A549 (cell line): ENCODE measurements around the gene ST8SIA1. TPM values are rescaled to one million over a fixed set of nuclear protein-coding genes. Genes with fewer than 3 reads are reported as not detected.

ENCODE experiments used
- ATAC-seq, 2 experiments: fragments of 200-7000 bp in 1 of 2; fragments of >200 bp in 1 of 2; cut with Nextera tagmentation in 1 of 2; cut with Tn5 transposase in 1 of 2; 3 replicates each; pipeline versions ENCODE4 v1.8.0 to v1.9.1; 2018 to 2020; ENCODE audit warnings: mild to moderate bottlenecking in 1 of 2, moderate library complexity in 1 of 2
- CTCF ChIA-PET: fragments of 300-600 bp; sonication (Branson Sonifier 250); formaldehyde crosslinking; extraction: SDS; loops from one replicate; lab custom pipeline; 2021; ENCODE audit warnings: antibody characterized with exemption, inconsistent platforms; lab: Yijun Ruan, JAX
- POLR2A ChIA-PET: fragments of 350-600 bp; formaldehyde crosslinking; extraction: SDS; loops from one replicate; lab custom pipeline; 2021; ENCODE audit warnings: antibody characterized with exemption, inconsistent platforms; lab: Yijun Ruan, JAX
- DNase-seq, 2 experiments: peaks; one replicate each; pipeline versions ENCODE4 v3.0.0 to v3.0.0-alpha.2; 2011 to 2016; ENCODE audit warnings: low read depth in 1 of 2, low spot score in 1 of 2
- FAIRE-seq: peaks from 2 replicates; lab custom pipeline; 2011; peaks lifted over from hg19 to GRCh38; lab: Jason Lieb, UNC
- H3K27ac ChIP-seq, 2 experiments: fragments of >200 bp; sonication (Bioruptor Twin); formaldehyde crosslinking; 3 replicates each; pipeline ENCODE4 v1.5.1; 2016 to 2017
- H3K4me1 ChIP-seq: fragments of >200 bp; sonication (Bioruptor Twin); formaldehyde crosslinking; 3 replicates; pipeline ENCODE4 v1.6.1; 2016
- H3K4me2 ChIP-seq: fragments of >200 bp; sonication (Bioruptor Twin); formaldehyde crosslinking; 3 replicates; pipeline ENCODE4 v1.6.1; 2016
- H3K4me3 ChIP-seq: fragments of >200 bp; sonication (Bioruptor Twin); formaldehyde crosslinking; 3 replicates; pipeline ENCODE4 v1.5.1; 2016
- H3K9me3 ChIP-seq: fragments of >200 bp; sonication (Bioruptor Twin); formaldehyde crosslinking; 3 replicates; pipeline ENCODE4 v1.6.1; 2016
- BHLHE40 ChIP-seq: IDR thresholded peaks from 2 replicates; pipeline ENCODE4 v1.6.1; 2012; ENCODE audit warnings: low read depth, low read length, inconsistent platforms
- CEBPB ChIP-seq, 2 experiments: fragments of >200 bp in 1 of 2; sonication (Bioruptor Twin) in 1 of 2; formaldehyde crosslinking in 1 of 2; IDR thresholded peaks; 2 replicates each; pipeline ENCODE4 v1.6.1; 2012 to 2016
- CHD4 ChIP-seq: fragments of 200-600 bp; sonication (generic); IDR thresholded peaks from 2 replicates; pipeline ENCODE4 v1.6.1; 2016; ENCODE audit warnings: antibody characterized with exemption, mild to moderate bottlenecking, borderline replicate concordance
- EHF ChIP-seq: fragments of 250-450 bp; sonication (Bioruptor Pico); IDR thresholded peaks from 2 replicates; pipeline ENCODE4 v1.5.0; 2020; ENCODE audit warnings: mild to moderate bottlenecking
- FOSL2 ChIP-seq, 2 experiments: fragments of 450-650 bp in 1 of 2; fragments of >200 bp in 1 of 2; sonication (Bioruptor Twin) in 1 of 2; formaldehyde crosslinking; IDR thresholded peaks; 2 replicates each; pipeline versions ENCODE4 v1.5.0 to v1.6.1; 2016 to 2020; ENCODE audit warnings: mild to moderate bottlenecking in 1 of 2, moderate library complexity in 1 of 2
- HEYL ChIP-seq: fragments of 250-450 bp; sonication (Bioruptor Pico); IDR thresholded peaks from 2 replicates; pipeline ENCODE4 v1.8.0; 2021; ENCODE audit warnings: mild to moderate bottlenecking, moderate library complexity
- HOXA7 ChIP-seq: fragments of 250-450 bp; sonication (Bioruptor Pico); IDR thresholded peaks from 2 replicates; pipeline ENCODE4 v1.5.0; 2020; ENCODE audit warnings: mild to moderate bottlenecking, moderate library complexity
- HOXB13 ChIP-seq: fragments of 250-450 bp; sonication (Bioruptor Pico); IDR thresholded peaks from 2 replicates; pipeline ENCODE4 v1.5.0; 2020; ENCODE audit warnings: low read depth, mild to moderate bottlenecking, moderate library complexity
- JUNB ChIP-seq: fragments of >200 bp; sonication (Bioruptor Twin); formaldehyde crosslinking; IDR thresholded peaks from 2 replicates; pipeline ENCODE4 v1.6.1; 2016
- MYC ChIP-seq: IDR thresholded peaks from 2 replicates; pipeline ENCODE4 v1.6.1; 2012; ENCODE audit warnings: mild to moderate bottlenecking, inconsistent platforms, low read length, improper control_type of control experiment, borderline replicate concordance
- POLR2A ChIP-seq: IDR thresholded peaks from 2 replicates; pipeline ENCODE4 v1.6.1; 2012; ENCODE audit warnings: mild to moderate bottlenecking, low read length
- RAD21 ChIP-seq, 2 experiments: fragments of >200 bp in 1 of 2; sonication (Bioruptor Twin) in 1 of 2; formaldehyde crosslinking in 1 of 2; IDR thresholded peaks in 1 of 2; conservative IDR thresholded peaks in 1 of 2; 2 replicates in 1 of 2; 3 replicates in 1 of 2; pipeline ENCODE4 v1.6.1; 2012 to 2018; ENCODE audit warnings: inconsistent platforms in 1 of 2
- RFX5 ChIP-seq: fragments of 450-650 bp; IDR thresholded peaks from 2 replicates; pipeline ENCODE4 v1.7.1; 2014; ENCODE audit warnings: antibody characterized with exemption, mild to moderate bottlenecking, moderate library complexity
- RNF2 ChIP-seq: fragments of 200-600 bp; sonication (generic); IDR thresholded peaks from 2 replicates; pipeline ENCODE4 v1.6.1; 2016; ENCODE audit warnings: low read depth, mild to moderate bottlenecking, antibody characterized with exemption, moderate library complexity, borderline replicate concordance
- TFCP2L1 ChIP-seq: fragments of 250-450 bp; sonication (Bioruptor Pico); IDR thresholded peaks from 2 replicates; pipeline ENCODE4 v1.5.0; 2021; ENCODE audit warnings: mild to moderate bottlenecking
- WGBS: methylation state at CpG from one replicate; pipeline ENCODE4 v1.1.6; 2017; ENCODE audit errors: missing lambda C conversion rate; 5-methylcytosine and 5-hydroxymethylcytosine counted together
- polyA plus RNA-seq, 4 experiments: library from polyadenylated mRNA; depleted of rRNA in 3 of 4; stranded (reverse); fragments of >200 nt; fragmentation: RNase III in 1 of 4; extraction: RNeasy Plus Mini Kit Qiagen cat#74134 plus additional on column Dnase treatment in 1 of 4; gene quantifications; 2 replicates in 3 of 4; 3 replicates in 1 of 4; pipeline ENCODE4 v1.2.3, GENCODE V29; 2011 to 2017
- TF ChIP-seq, protein P1 (sequence below): IDR thresholded peaks from 2 replicates; pipeline ENCODE4 v1.6.1; 2012
- TF ChIP-seq, protein P2 (sequence below): IDR thresholded peaks from 2 replicates; pipeline ENCODE4 v1.6.1; 2012; ENCODE audit warnings: low read depth, borderline replicate concordance
- TF ChIP-seq, protein P3 (sequence below): fragments of >200 bp; sonication (Bioruptor Twin); formaldehyde crosslinking; IDR thresholded peaks from 3 replicates; pipeline ENCODE4 v1.6.1; 2016
- TF ChIP-seq, protein P4 (sequence below): fragments of 450-650 bp; IDR thresholded peaks from 2 replicates; pipeline ENCODE4 v1.6.1; 2014; ENCODE audit warnings: antibody characterized with exemption
- TF ChIP-seq, protein P5 (sequence below): fragments of >200 bp; sonication (Bioruptor Twin); formaldehyde crosslinking; IDR thresholded peaks from 3 replicates; pipeline ENCODE4 v1.5.1; 2016

ST8SIA1 gene
- polyA plus RNA-seq, 2 of the 4 experiments (the other 2 are of a cell fraction): 0.41 to 1.1 TPM

DNA sequence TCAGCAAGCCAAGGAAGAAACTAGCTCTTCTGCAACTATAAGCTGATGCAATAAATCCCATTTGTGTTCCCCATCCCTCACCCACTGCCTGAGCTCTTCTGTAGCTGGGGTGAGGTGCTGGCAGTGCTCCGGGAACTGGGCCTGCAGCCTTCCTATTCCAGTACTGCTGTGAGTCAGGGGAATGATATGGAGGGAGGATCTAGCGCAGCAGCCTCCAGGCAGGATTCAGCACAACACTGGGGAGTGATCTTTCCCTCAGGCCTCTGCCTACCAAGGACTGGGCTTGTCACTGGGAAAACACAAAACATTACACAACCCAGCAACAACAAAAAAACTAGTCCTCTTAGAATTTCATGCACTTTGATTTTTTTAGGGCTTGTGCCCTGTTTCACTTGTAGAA is 58.7 kb downstream of the ST8SIA1 start:
- POLR2A ChIA-PET: interaction anchor here (0.6 to 1.1 kb wide), 2 partner anchors 12 to 46 kb away, joined by 3 to 4 read pairs; no protein-coding TSS in a partner anchor
- 0% methylated on average over 2 of the region's 2 CpGs for WGBS
- Histone ChIP-seq H3K4me3 (no peak overlapping the region), H3K9me3 (no peaks in the 10 kb centered on the region), H3K4me1 (peaks cover 26% of the 10 kb centered on the region), H3K27ac (peak overlapping the region; percentile 75 to 80), H3K4me2 (peak overlapping the region; percentile 66)
- ATAC-seq (peak; percentile 99), FAIRE-seq (no peak), DNase-seq (peak; percentile 13 to 82)
- peak in 1 of 2 experiments; percentile 44; a peak in 1 of 4 replicates for TF ChIP-seq CEBPB (IDR thresholded peaks at IDR 0.05)
- TF ChIP-seq MYC: no peak
- TF ChIP-seq JUNB: peak; percentile 49; the same call in 1 of the 2 replicates
- TF ChIP-seq FOSL2 (IDR thresholded peaks at IDR 0.05): no peak
- TF ChIP-seq FOSL2 (CRISPR knock-in tag; IDR thresholded peaks at IDR 0.05): peak; percentile 52
- TF ChIP-seq, protein P1, sequence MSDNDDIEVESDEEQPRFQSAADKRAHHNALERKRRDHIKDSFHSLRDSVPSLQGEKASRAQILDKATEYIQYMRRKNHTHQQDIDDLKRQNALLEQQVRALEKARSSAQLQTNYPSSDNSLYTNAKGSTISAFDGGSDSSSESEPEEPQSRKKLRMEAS: 0 out of 2 replicates have a peak, but pooled peaks have one; percentile 34
- CTCF ChIA-PET: interaction anchor here (0.6 to 1.8 kb wide), 2 partner anchors 37 to 44 kb away, joined by 5 to 6 read pairs; no protein-coding TSS in a partner anchor

DNA sequence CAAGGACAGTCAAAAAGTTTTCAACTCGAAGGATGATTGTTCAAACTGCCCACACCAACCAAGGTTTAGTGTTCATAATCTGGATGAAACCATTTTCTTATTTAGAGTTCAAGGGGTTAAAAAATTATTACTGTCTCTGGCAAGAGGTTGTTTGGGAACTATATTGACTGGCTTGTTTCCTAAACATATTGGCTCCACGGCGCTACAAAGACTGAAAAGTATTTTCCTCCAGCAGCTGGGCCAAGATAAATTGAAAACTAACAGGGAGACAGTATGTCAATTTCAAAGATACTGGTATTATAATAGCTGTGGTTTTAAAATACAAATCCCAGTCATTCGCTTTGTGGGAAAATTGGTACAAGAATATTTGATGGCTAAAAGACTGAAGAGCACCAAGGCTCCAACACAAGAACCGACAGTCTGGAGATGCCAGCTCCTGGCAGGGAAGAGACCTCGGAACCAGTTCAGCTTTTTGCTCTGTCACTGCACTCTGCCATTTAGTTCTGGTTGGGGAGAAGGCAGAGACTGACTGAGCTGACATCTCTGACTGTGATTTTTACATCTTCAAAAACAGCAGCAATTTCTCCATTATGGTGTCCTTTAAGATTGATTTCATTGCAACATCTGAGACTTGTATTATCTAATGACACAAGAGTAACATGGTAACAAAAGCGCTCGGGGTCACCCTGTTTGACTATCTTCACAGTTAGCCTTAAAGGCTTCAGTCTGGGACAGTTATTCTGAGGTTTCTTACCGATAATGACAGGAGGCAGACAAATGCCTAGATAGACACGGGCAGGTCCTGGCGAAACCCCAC is 62.0 kb downstream of the ST8SIA1 start:
- Histone ChIP-seq H3K4me3 (no peak overlapping the region), H3K27ac (no peak overlapping the region; a peak in 1 of 6 replicates), H3K9me3 (no peaks in the 10 kb centered on the region), H3K4me2 (no peak overlapping the region), H3K4me1 (peaks cover 29% of the 10 kb centered on the region)
- ChIA-PET CTCF (interaction anchor here (0.9 kb wide), 1 partner anchor 63 kb away, joined by 4 read pairs; no protein-coding TSS in a partner anchor), POLR2A (no interaction called here)
- WGBS: 69% methylated on average over 11 of the region's 11 CpGs
- FAIRE-seq (no peak), DNase-seq (no peak), ATAC-seq (no peak)
- no peak for TF ChIP-seq POLR2A
- TF ChIP-seq HOXB13 (CRISPR knock-in tag): no peak
- no peak for TF ChIP-seq JUNB
- no peak for TF ChIP-seq BHLHE40
- no peak for TF ChIP-seq HEYL (CRISPR knock-in tag)
- TF ChIP-seq, protein P2, sequence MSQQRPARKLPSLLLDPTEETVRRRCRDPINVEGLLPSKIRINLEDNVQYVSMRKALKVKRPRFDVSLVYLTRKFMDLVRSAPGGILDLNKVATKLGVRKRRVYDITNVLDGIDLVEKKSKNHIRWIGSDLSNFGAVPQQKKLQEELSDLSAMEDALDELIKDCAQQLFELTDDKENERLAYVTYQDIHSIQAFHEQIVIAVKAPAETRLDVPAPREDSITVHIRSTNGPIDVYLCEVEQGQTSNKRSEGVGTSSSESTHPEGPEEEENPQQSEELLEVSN: no peak
- TF ChIP-seq, protein P3, sequence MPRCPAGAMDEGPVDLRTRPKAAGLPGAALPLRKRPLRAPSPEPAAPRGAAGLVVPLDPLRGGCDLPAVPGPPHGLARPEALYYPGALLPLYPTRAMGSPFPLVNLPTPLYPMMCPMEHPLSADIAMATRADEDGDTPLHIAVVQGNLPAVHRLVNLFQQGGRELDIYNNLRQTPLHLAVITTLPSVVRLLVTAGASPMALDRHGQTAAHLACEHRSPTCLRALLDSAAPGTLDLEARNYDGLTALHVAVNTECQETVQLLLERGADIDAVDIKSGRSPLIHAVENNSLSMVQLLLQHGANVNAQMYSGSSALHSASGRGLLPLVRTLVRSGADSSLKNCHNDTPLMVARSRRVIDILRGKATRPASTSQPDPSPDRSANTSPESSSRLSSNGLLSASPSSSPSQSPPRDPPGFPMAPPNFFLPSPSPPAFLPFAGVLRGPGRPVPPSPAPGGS: no peak
- TF ChIP-seq, protein P4, sequence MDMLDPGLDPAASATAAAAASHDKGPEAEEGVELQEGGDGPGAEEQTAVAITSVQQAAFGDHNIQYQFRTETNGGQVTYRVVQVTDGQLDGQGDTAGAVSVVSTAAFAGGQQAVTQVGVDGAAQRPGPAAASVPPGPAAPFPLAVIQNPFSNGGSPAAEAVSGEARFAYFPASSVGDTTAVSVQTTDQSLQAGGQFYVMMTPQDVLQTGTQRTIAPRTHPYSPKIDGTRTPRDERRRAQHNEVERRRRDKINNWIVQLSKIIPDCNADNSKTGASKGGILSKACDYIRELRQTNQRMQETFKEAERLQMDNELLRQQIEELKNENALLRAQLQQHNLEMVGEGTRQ: no peak
- no peak for TF ChIP-seq RNF2
- TF ChIP-seq EHF (CRISPR knock-in tag): no peak
- TF ChIP-seq, protein P5, sequence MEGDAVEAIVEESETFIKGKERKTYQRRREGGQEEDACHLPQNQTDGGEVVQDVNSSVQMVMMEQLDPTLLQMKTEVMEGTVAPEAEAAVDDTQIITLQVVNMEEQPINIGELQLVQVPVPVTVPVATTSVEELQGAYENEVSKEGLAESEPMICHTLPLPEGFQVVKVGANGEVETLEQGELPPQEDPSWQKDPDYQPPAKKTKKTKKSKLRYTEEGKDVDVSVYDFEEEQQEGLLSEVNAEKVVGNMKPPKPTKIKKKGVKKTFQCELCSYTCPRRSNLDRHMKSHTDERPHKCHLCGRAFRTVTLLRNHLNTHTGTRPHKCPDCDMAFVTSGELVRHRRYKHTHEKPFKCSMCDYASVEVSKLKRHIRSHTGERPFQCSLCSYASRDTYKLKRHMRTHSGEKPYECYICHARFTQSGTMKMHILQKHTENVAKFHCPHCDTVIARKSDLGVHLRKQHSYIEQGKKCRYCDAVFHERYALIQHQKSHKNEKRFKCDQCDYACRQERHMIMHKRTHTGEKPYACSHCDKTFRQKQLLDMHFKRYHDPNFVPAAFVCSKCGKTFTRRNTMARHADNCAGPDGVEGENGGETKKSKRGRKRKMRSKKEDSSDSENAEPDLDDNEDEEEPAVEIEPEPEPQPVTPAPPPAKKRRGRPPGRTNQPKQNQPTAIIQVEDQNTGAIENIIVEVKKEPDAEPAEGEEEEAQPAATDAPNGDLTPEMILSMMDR: no peak
- TF ChIP-seq RAD21 (conservative IDR thresholded peaks at IDR 0.05 in 1 of 2, IDR thresholded peaks at IDR 0.05 in 1 of 2): no peak
- TF ChIP-seq HOXA7 (CRISPR knock-in tag): no peak
- TF ChIP-seq CHD4: no peak
- no peak for TF ChIP-seq TFCP2L1
- no peak for TF ChIP-seq RFX5
